ENCODE data around the gene TRPV4. TPM values are rescaled to one million over a fixed set of nuclear protein-coding genes. Genes with fewer than 3 reads are reported as not detected.

TRPV4 gene
- 0.49 and 1.9 TPM in 2 replicates for total RNA-seq

GRCh38 chr12:109833307-109834189 lies at the start of gene TRPV4:
Gene TRPV4, minus strand, starts transcription at chr12:109833398. Its CDS starts 18,602 bp downstream, at chr12:109814796.

GRCh38 chr12:109880043-109880931 lies 47.1 kb upstream of the TRPV4 start, which contains the start of gene GLTP:
Gene GLTP, minus strand, starts transcription at chr12:109880541. Its CDS starts 167 bp downstream, at chr12:109880374.

Other genes starting within 250 kb of the TRPV4 start
- gene FAM222A, start 119.6 kb downstream of the TRPV4 start, total RNA-seq = under 0.01 and 0.25 TPM in 2 replicates
- 40.6 and 45.8 TPM in 2 replicates for gene GLTP, start 47.1 kb upstream of the TRPV4 start, total RNA-seq
- 7.1 and 13.3 TPM in 2 replicates for gene TCHP, start 66.9 kb upstream of the TRPV4 start, total RNA-seq
- 36.1 and 76.2 TPM in 2 replicates for gene GIT2, start 163.0 kb upstream of the TRPV4 start, total RNA-seq
- 41.3 and 47.5 TPM in 2 replicates for gene ANKRD13A, start 166.0 kb upstream of the TRPV4 start, total RNA-seq
- 9.4 and 20.3 TPM in 2 replicates for gene C12orf76, start 215.1 kb upstream of the TRPV4 start, total RNA-seq